Testis (tissue), 2 donors: ENCODE results near the gene SMAD3.

Experiments
- CTCF ChIP-seq, 3 experiments: fragments of 450-650 bp in 2 of 3; fragments of 200-600 bp in 1 of 3; sonication (generic) in 1 of 3; IDR thresholded peaks; one replicate each; pipeline ENCODE4 v1.5.1; 2016 to 2019; ENCODE audit warnings: antibody characterized with exemption in 3 of 3, mild to moderate bottlenecking in 2 of 3, moderate library complexity in 1 of 3
- POLR2A ChIP-seq: fragments of 450-650 bp; IDR thresholded peaks from one replicate; pipeline ENCODE4 v1.6.1; 2017; ENCODE audit warnings: antibody characterized with exemption, mild to moderate bottlenecking, moderate library complexity

- TF ChIP-seq CTCF (IDR thresholded peaks at IDR 0.05): no peak
- TF ChIP-seq POLR2A: no peak
Measured at GRCh38 chr15:67065531-67066005, at the start of gene SMAD3.
